ENCODE measurements around the gene ANKS1B.

ANKS1B gene

GRCh38 chr12:98821232-98821631 is 1163.5 kb downstream of the ANKS1B start:
- TF ChIP-seq CTCF (conservative IDR thresholded peaks at IDR 0.05): no peak

DNA sequence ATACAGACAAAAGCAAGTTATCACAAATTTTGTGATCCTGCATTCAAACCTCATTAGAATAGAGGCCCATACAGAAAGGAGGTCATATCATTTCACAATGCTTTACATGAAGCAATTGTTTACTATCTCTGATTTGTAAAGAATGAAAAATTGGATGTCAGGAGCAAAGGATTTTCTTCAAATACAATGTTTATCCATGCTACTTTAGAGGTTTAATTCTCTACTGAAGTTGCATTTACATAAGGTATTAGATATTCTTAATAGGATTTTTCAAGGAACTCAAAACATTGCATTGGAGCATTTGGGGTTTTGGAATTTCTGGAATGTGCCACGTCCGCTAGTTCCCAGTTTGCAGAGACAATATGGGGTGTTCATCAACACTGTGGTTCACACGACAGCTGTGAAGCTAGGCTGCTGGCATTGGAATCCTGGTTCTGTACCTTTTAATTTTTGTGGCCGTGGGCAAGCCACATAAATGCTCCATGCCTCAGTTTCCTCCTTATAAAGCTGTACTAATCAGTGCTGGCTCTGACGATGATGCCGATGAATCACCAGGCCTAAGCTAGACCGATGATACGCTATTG is 1164.8 kb downstream of the ANKS1B start:
- no peak overlapping the region for H3K27ac ChIP-seq
- no peak for TF ChIP-seq CTCF (conservative IDR thresholded peaks at IDR 0.05)

More at GRCh38 chr12:98821232-98821631, 1163.5 kb downstream of the ANKS1B start:
- peak overlapping the region; percentile 69 for H3K27ac ChIP-seq

DNA sequence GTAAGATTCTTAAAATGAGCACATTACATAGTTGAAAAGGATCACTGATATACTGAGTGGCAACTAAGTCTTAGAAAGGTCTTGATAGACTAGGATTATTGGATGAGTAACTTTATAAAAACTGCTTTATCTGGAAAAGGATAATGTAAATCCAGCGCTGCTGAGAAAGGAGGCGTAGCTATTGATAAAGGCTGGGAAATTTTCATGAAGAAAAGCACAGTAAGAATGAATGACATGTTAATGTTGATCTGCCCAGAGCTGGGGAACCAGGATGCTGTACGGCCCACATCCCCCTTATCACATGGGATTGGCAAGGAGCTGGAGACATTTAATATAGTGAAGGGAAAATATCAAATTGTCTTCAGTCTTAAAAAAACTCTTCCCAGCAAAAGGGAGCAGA is 1165.7 kb downstream of the ANKS1B start:
- H3K27ac ChIP-seq: no peak overlapping the region
- no peak for TF ChIP-seq CTCF (conservative IDR thresholded peaks at IDR 0.05)

GRCh38 chr12:98818239-98818638 is 1166.5 kb downstream of the ANKS1B start:
- H3K27ac ChIP-seq: no peak overlapping the region

DNA sequence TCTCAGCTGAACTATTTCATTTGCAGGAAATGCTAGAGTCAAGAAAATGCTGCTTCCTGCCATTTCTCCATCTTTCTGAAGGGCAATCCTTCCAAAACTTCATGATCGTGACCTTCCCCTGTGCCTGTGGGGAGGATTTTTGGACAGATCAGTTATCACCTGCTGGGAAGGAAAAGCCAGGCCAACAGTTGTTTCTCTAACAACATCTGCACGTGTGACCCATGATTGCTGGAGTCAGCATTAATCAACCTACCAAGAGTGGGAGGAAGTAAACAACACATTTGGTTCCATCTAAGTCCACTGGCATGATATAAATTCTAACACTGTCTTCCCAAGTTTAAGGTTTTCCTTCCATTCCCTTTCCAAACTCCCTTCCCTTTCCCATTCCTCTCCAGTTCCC is 1167.0 kb downstream of the ANKS1B start:
- no peak overlapping the region for H3K27ac ChIP-seq
- no peak for TF ChIP-seq CTCF (conservative IDR thresholded peaks at IDR 0.05)

More at GRCh38 chr12:98818239-98818638, 1166.5 kb downstream of the ANKS1B start:
- TF ChIP-seq CTCF (conservative IDR thresholded peaks at IDR 0.05): no peak

DNA sequence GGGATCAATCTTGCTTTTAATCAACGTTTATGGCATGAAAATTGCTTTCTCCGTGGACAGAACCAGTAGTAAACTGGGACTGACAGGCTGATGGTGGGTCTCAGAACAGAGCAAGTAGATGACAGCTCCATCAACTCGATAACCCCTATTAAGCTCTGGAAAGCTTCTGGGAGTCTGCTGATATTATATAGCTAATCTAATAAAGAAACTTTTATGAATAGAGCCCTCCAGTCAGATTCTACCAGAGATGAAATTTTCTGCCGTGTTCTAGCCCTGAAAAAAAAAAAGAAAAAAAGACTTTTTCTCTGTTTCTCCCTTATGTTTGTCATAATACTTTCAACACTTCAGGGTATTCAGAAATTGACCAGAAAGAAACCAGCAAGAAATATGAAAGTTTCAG is 1168.0 kb downstream of the ANKS1B start:
- TF ChIP-seq CTCF (conservative IDR thresholded peaks at IDR 0.05): no peak
- no peak overlapping the region for H3K27ac ChIP-seq

DNA sequence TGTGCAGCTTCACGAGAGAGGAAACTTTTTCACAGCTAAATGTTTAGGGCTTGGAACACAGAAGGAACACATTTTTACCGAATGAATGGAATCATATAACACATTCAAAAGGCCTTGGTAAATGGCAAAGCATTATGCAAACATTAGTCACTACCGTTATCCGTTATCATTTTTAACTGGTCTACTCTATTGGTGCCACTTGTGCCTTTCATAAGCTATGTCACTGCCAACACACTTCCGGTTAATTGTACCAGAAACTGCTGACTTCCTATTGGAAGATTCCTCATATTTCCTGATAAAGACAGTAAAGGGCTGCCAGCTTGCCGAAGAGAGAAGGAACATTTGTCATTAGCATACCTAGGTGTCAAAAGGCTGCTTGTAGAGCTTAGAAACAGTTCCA is 1170.5 kb downstream of the ANKS1B start:
- H3K27ac ChIP-seq: no peak overlapping the region

More for the DNA sequence above, 1170.5 kb downstream of the ANKS1B start:
- TF ChIP-seq CTCF (conservative IDR thresholded peaks at IDR 0.05): no peak

Measured in VCaP (cell line).